B cell (primary cell): ENCODE measurements around the gene TAF1B. TPM values are rescaled to one million over a fixed set of nuclear protein-coding genes. Genes with fewer than 3 reads are reported as not detected.

ENCODE experiments used
- ATAC-seq: fragments of 200-7000 bp; cut with Tn5 transposase; one replicate; pipeline ENCODE4 v1.10.0; 2021; ENCODE audit warnings: low read depth, mild to moderate bottlenecking, moderate number of reproducible peaks, moderate library complexity
- CTCF ChIA-PET: fragments of 350-600 bp; sonication (Branson Sonifier 250); formaldehyde crosslinking; loops from one replicate; lab custom pipeline; 2021; ENCODE audit warnings: antibody characterized with exemption, inconsistent platforms; lab: Charles Lee
- POLR2A ChIA-PET: fragments of 350-600 bp; sonication (Branson Sonifier 250); formaldehyde crosslinking; loops from one replicate; lab custom pipeline; 2021; ENCODE audit warnings: antibody characterized with exemption; lab: Charles Lee
- DNase-seq: peaks from one replicate; pipeline ENCODE4 v3.0.0; 2013
- H2AFZ ChIP-seq: 2 replicates; pipeline ENCODE4 v1.6.1; 2012; ENCODE audit warnings: mild to moderate bottlenecking, low read depth, low read length; ENCODE audit not compliant: insufficient read depth, poor library complexity, severe bottlenecking
- H3K27ac ChIP-seq, 2 donors: 1 replicate in 1 of 2; 2 replicates in 1 of 2; pipeline ENCODE4 v1.5.1; 2012 to 2013; ENCODE audit warnings: low read length in 2 of 2, mild to moderate bottlenecking in 2 of 2, moderate library complexity in 1 of 2
- H3K27me3 ChIP-seq, 4 experiments: fragments of 200-600 bp in 1 of 4; sonication (generic) in 1 of 4; replicated peaks in 1 of 4; 1 replicate in 2 of 4; 2 replicates in 2 of 4; pipeline versions ENCODE4 v1.6.1 to v1.7.0; 2013 to 2016; ENCODE audit warnings: low read length in 3 of 4, mild to moderate bottlenecking in 2 of 4, mixed read lengths in 1 of 4, moderate library complexity in 1 of 4; ENCODE audit not compliant: insufficient read depth in 4 of 4, control insufficient read depth in 3 of 4; ENCODE audit errors: control extremely low read depth in 1 of 4
- H3K36me3 ChIP-seq, 2 experiments: replicated peaks in 1 of 2; 1 replicate in 1 of 2; 2 replicates in 1 of 2; pipeline versions ENCODE4 v1.6.1 to v1.7.1; 2013; ENCODE audit warnings: low read length in 1 of 2; ENCODE audit not compliant: insufficient read depth in 2 of 2, control insufficient read depth in 1 of 2; ENCODE audit errors: control extremely low read depth in 1 of 2, extremely low read depth in 1 of 2
- H3K4me1 ChIP-seq, 2 donors: fragments of 200-600 bp in 1 of 2; sonication (generic) in 1 of 2; 1 replicate in 1 of 2; 2 replicates in 1 of 2; pipeline versions ENCODE4 v1.5.1 to v1.6.1; 2013 to 2017; ENCODE audit warnings: low read length in 2 of 2; ENCODE audit not compliant: control insufficient read depth in 2 of 2, insufficient read depth in 2 of 2
- H3K4me2 ChIP-seq: replicated peaks from 2 replicates; pipeline ENCODE3; 2012; ENCODE audit warnings: mild to moderate bottlenecking, low read depth, low read length; ENCODE audit not compliant: poor library complexity, severe bottlenecking
- H3K4me3 ChIP-seq, 5 experiments: fragments of 200-600 bp in 1 of 5; sonication (generic) in 1 of 5; 1 replicate in 3 of 5; 2 replicates in 2 of 5; pipeline versions ENCODE4 v1.5.1 to v1.7.0; 2011 to 2016; ENCODE audit warnings: low read length in 4 of 5, mild to moderate bottlenecking in 4 of 5, low read depth in 2 of 5, control low read depth in 1 of 5, moderate library complexity in 1 of 5; ENCODE audit not compliant: insufficient read depth in 1 of 5; ENCODE audit errors: control extremely low read depth in 1 of 5, extremely low read depth in 1 of 5
- H3K79me2 ChIP-seq: fragments of 200-600 bp; sonication (generic); one replicate; pipeline ENCODE4 v1.6.0; 2016; ENCODE audit warnings: low read length; ENCODE audit not compliant: control insufficient read depth, insufficient read depth
- H3K9ac ChIP-seq: fragments of 200-600 bp; sonication (generic); 2 replicates; pipeline ENCODE4 v1.6.1; 2017; ENCODE audit warnings: mild to moderate bottlenecking, low read length, moderate library complexity
- H3K9me3 ChIP-seq, 3 donors: one replicate each; pipeline versions ENCODE4 v1.6.1 to v1.7.1; 2013; ENCODE audit warnings: low read length in 2 of 3; ENCODE audit not compliant: control insufficient read depth in 2 of 3, insufficient read depth in 1 of 3; ENCODE audit errors: control extremely low read depth in 1 of 3
- H4K20me1 ChIP-seq: 2 replicates; pipeline ENCODE4 v1.6.0; 2012; ENCODE audit warnings: mild to moderate bottlenecking, low read length; ENCODE audit not compliant: insufficient read depth, control insufficient read depth, poor library complexity, severe bottlenecking
- H3K27ac Mint-ChIP-seq: one replicate; pipeline ENCODE4 v1.8.0; 2021; ENCODE audit warnings: mixed read lengths
- H3K27me3 Mint-ChIP-seq: one replicate; pipeline ENCODE4 v1.8.0; 2021; ENCODE audit warnings: mixed read lengths
- H3K4me1 Mint-ChIP-seq: one replicate; pipeline ENCODE4 v1.8.0; 2021; ENCODE audit warnings: mixed read lengths
- H3K4me3 Mint-ChIP-seq: one replicate; pipeline ENCODE4 v1.8.0; 2021; ENCODE audit warnings: mixed read lengths
- H3K9me3 Mint-ChIP-seq: one replicate; pipeline ENCODE4 v1.8.0; 2022; ENCODE audit warnings: mixed read lengths; ENCODE audit not compliant: insufficient read depth
- CTCF ChIP-seq: fragments of 200-600 bp; IDR thresholded peaks from one replicate; pipeline ENCODE4 v1.8.0; 2022; ENCODE audit warnings: antibody characterized with exemption, mild to moderate bottlenecking
- EZH2 ChIP-seq: IDR thresholded peaks from 2 replicates; pipeline ENCODE4 v1.6.1; 2012; ENCODE audit warnings: borderline replicate concordance, low read depth, mild to moderate bottlenecking, moderate library complexity, low read length; ENCODE audit not compliant: insufficient read depth, poor library complexity, severe bottlenecking
- WGBS: methylation state at CpG from one replicate; pipeline ENCODE4 v1.1.5; 2013; ENCODE audit warnings: missing lambda C conversion rate; ENCODE audit not compliant: insufficient coverage; 5-methylcytosine and 5-hydroxymethylcytosine counted together
- intact Hi-C: fragments of 100-400 bp; cut with micrococcal nuclease; formaldehyde crosslinking; loops from one replicate; pipeline ENCODE4 v1.10.0; 2022
- polyA plus RNA-seq: library from polyadenylated mRNA; depleted of rRNA; stranded (reverse); fragments of >200 nt; gene quantifications from 2 replicates; pipeline ENCODE4 v1.2.3, GENCODE V29; 2012
- total RNA-seq, 2 donors: library from RNA; stranded (reverse); fragments of 120-200 nt in 1 of 2; gene quantifications; 1 replicate in 1 of 2; 2 replicates in 1 of 2; pipeline versions ENCODE4 v1.2.3 to v1.2.4, GENCODE V29; 2013 to 2022

The TAF1B gene
- total and polyA plus RNA-seq, 2 donors (not counting 1 experiment from before 2014, with no cell fraction given), result 4.5 to 25.5 TPM

DNA sequence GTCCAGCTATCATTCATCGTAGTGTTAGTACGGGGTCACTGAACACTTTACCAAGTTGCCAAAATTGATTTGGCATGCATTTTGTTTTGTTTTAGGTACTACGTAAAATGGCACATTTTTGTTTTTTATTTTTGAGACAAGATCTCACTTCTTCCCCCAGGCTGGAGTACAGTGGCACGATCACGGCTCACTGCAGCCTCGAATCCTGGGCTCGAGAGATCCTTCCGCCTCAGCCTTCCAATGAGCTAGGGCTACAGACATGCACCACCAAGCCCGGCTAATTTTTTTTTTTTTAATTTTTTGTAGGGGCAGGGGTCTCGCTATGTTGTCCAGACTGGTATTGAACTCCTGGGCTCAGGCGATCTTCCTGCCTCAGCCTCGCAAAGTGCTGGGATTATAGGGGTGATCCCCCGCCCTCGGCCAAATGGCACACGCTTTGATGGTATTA, 786 bp downstream of the TAF1B start:
- no peak for DNase-seq
- Mint-ChIP-seq H3K4me3 (peak overlapping the region; percentile 97), H3K27me3 (no peaks in the 10 kb centered on the region), H3K4me1 (peaks cover 31% of the 10 kb centered on the region), H3K27ac (peak overlapping the region; percentile 96), H3K9me3 (no peaks in the 10 kb centered on the region)
- Histone ChIP-seq H2AFZ (peak overlapping the region; percentile 83), H3K27me3 (no peaks in the 10 kb centered on the region), H3K79me2 (peaks cover 32% of the 10 kb centered on the region), H4K20me1 (peaks cover 8% of the 10 kb centered on the region), H3K4me2 (peak overlapping the region; percentile 92), H3K4me3 (peak overlapping the region; percentile 73 to 90 (median 84)), H3K9ac (peak overlapping the region; percentile 75), H3K36me3 (peaks cover 2 to 17% of the 10 kb centered on the region in 2 experiments), H3K9me3 (no peaks in the 10 kb centered on the region), H3K27ac (peak overlapping the region; percentile 51 to 72), H3K4me1 (peaks cover 14 to 20% of the 10 kb centered on the region in 2 donors)
- CTCF ChIA-PET, result interaction anchor here (1.4 to 4.0 kb wide), 5 partner anchors 13 to 204 kb away, joined by 3 to 25 read pairs (median 7); no protein-coding TSS in a partner anchor
- POLR2A ChIA-PET, result interaction anchor here (0.9 to 1.5 kb wide), 3 partner anchors 198 to 288 kb away, joined by 3 to 6 read pairs (median 5); partner anchors contain the start of gene YWHAQ
- TF ChIP-seq EZH2 (no peak), CTCF (no peak)
- no peak for ATAC-seq
- intact Hi-C loops, result loop anchor here (5.0 kb wide), 4 partner anchors 123 to 458 kb away; partner anchors contain the start of genes ADAM17, HPCAL1 and IAH1
- no CpG with 5 or more reads among the region's 15 CpGs for WGBS

GRCh38 chr2:9844576-9844975, 1.3 kb downstream of the TAF1B start:
- Histone ChIP-seq H3K4me3 (peak overlapping the region in 4 of 5 experiments; percentile 73 to 90 (median 80)), H3K27me3 (no peaks in the 10 kb centered on the region), H3K4me1 (peaks cover 14 to 20% of the 10 kb centered on the region in 2 donors), H3K36me3 (peaks cover 2 to 22% of the 10 kb centered on the region in 2 experiments), H3K4me2 (peak overlapping the region; percentile 92), H3K9ac (peak overlapping the region; percentile 75), H3K27ac (peak overlapping the region in 1 of 2 donors; percentile 7), H3K9me3 (no peaks in the 10 kb centered on the region), H2AFZ (peak overlapping the region; percentile 83), H3K79me2 (peaks cover 32% of the 10 kb centered on the region), H4K20me1 (peaks cover 8% of the 10 kb centered on the region)
- ATAC-seq (no peak), DNase-seq (peak; percentile 33)
- intact Hi-C loops, result loop anchor here (5.0 kb wide), 4 partner anchors 123 to 458 kb away; partner anchors contain the start of genes ADAM17, HPCAL1 and IAH1
- H3K27me3 Mint-ChIP-seq, result no peaks in the 10 kb centered on the region
- H3K27ac Mint-ChIP-seq, result peak overlapping the region; percentile 64
- H3K4me1 Mint-ChIP-seq, result peaks cover 31% of the 10 kb centered on the region
- ChIA-PET POLR2A (interaction anchor here (1.4 kb wide), 1 partner anchor 198 kb away, joined by 5 read pairs; no protein-coding TSS in a partner anchor), CTCF (interaction anchor here (1.9 to 4.0 kb wide), 2 partner anchors 31 to 204 kb away, joined by 14 to 25 read pairs; no protein-coding TSS in a partner anchor)
- H3K9me3 Mint-ChIP-seq, result no peaks in the 10 kb centered on the region
- H3K4me3 Mint-ChIP-seq, result peak overlapping the region; percentile 97
- no peak for TF ChIP-seq EZH2
- TF ChIP-seq CTCF, result no peak
- 73% methylated on average over 2 of the region's 5 CpGs for WGBS
